Measurements from ENCODE around the gene CHL1.

The CHL1 gene

GRCh38 chr3:228442-229182 is 32.0 kb downstream of the CHL1 start:
- DNase-seq: no peak

- DNase-seq: no peak
Observed at GRCh38 chr3:229183-229661, 32.7 kb downstream of the CHL1 start.

- no peak for DNase-seq
Observed at GRCh38 chr3:236881-237280, 40.3 kb downstream of the CHL1 start.

GRCh38 chr3:242602-243355 is 46.2 kb downstream of the CHL1 start:
- no peak for DNase-seq

- no peak for DNase-seq
Observed at GRCh38 chr3:243356-243725, 46.8 kb downstream of the CHL1 start.

- DNase-seq: no peak
Observed at GRCh38 chr3:244041-244440, 47.5 kb downstream of the CHL1 start.

- DNase-seq: no peak
Observed at GRCh38 chr3:247916-248315, 51.4 kb downstream of the CHL1 start.

- no peak for DNase-seq
Observed at GRCh38 chr3:248864-249520, 52.4 kb downstream of the CHL1 start.

- DNase-seq: no peak
Observed at GRCh38 chr3:249587-250262, 53.2 kb downstream of the CHL1 start.

- no peak for DNase-seq
Observed at GRCh38 chr3:256501-256900, 59.9 kb downstream of the CHL1 start.

GRCh38 chr3:257826-258225 is 61.3 kb downstream of the CHL1 start:
- no peak for DNase-seq

- no peak for DNase-seq
Observed at GRCh38 chr3:260898-261297, 64.3 kb downstream of the CHL1 start.

- no peak for DNase-seq
Observed at GRCh38 chr3:263393-263792, 66.8 kb downstream of the CHL1 start.

GRCh38 chr3:264394-265156 is 68.0 kb downstream of the CHL1 start:
- DNase-seq: no peak

GRCh38 chr3:267101-267500 is 70.5 kb downstream of the CHL1 start:
- DNase-seq: no peak

- DNase-seq: no peak
Observed at GRCh38 chr3:270688-271087, 74.1 kb downstream of the CHL1 start.

GRCh38 chr3:274927-275326 is 78.4 kb downstream of the CHL1 start:
- no peak for DNase-seq

- no peak for DNase-seq
Observed at GRCh38 chr3:277873-278272, 81.3 kb downstream of the CHL1 start.

- DNase-seq: no peak
Observed at GRCh38 chr3:278300-279064, 81.9 kb downstream of the CHL1 start.

- DNase-seq: no peak
Observed at GRCh38 chr3:279325-279724, 82.8 kb downstream of the CHL1 start.

- DNase-seq: no peak
Observed at GRCh38 chr3:280681-281080, 84.1 kb downstream of the CHL1 start.
